SU-DHL-6 (cell line): Measurements from ENCODE around the gene NUP210L.

ENCODE experiments used
- H2AFZ ChIP-seq: fragments of 200-600 bp; sonication (generic); 2 replicates; pipeline ENCODE4 v1.6.1; 2014; ENCODE audit warnings: low read depth, mild to moderate bottlenecking, moderate library complexity, mixed read lengths, antibody characterized with exemption, low read length; ENCODE audit not compliant: severe bottlenecking
- H3F3A ChIP-seq: fragments of 200-600 bp; shearing (Covaris generic); 2 replicates; pipeline ENCODE4 v1.6.0; 2016; ENCODE audit warnings: antibody characterized with exemption, mild to moderate bottlenecking; ENCODE audit not compliant: insufficient read depth
- H3K27ac ChIP-seq: fragments of 200-600 bp; sonication (generic); 2 replicates; pipeline ENCODE4 v1.5.1; 2016; ENCODE audit warnings: low read depth, mild to moderate bottlenecking, low read length, moderate library complexity, mixed read lengths
- H3K27me3 ChIP-seq: fragments of 200-600 bp; sonication (generic), shearing (Covaris generic); 2 replicates; pipeline ENCODE4 v1.6.0; 2014; ENCODE audit warnings: mild to moderate bottlenecking, low read length
- H3K36me3 ChIP-seq: fragments of 200-600 bp; sonication (generic); 2 replicates; pipeline ENCODE4 v1.6.1; 2014; ENCODE audit warnings: mild to moderate bottlenecking, low read length, mixed read lengths
- H3K4me2 ChIP-seq: fragments of 300-600, 200-600 bp; shearing (Covaris generic), sonication (generic); 2 replicates; pipeline ENCODE4 v1.6.0; 2014; ENCODE audit warnings: low read length, low read depth, mild to moderate bottlenecking; ENCODE audit not compliant: poor library complexity, severe bottlenecking
- H3K4me3 ChIP-seq: fragments of 200-600 bp; sonication (generic); 2 replicates; pipeline ENCODE4 v1.5.1; 2014; ENCODE audit warnings: antibody characterized with exemption, low read length, mild to moderate bottlenecking, mixed read lengths; ENCODE audit not compliant: insufficient read depth, poor library complexity, severe bottlenecking
- H3K79me2 ChIP-seq: fragments of 200-600 bp; sonication (generic); 2 replicates; pipeline ENCODE4 v1.6.1; 2014; ENCODE audit warnings: mild to moderate bottlenecking, low read length, moderate library complexity; ENCODE audit not compliant: insufficient read depth
- H3K9ac ChIP-seq: fragments of 200-600 bp; sonication (generic); 2 replicates; pipeline ENCODE4 v1.7.0; 2014; ENCODE audit warnings: mild to moderate bottlenecking, low read length
- H3K9me2 ChIP-seq: fragments of 200-600 bp; sonication (generic); replicated peaks from 2 replicates; pipeline ENCODE4 v1.6.1; 2014; ENCODE audit warnings: low read length; ENCODE audit not compliant: insufficient read depth
- H3K9me3 ChIP-seq: fragments of 200-600 bp; sonication (generic); 2 replicates; pipeline ENCODE4 v1.6.1; 2014; ENCODE audit warnings: low read length, mixed read lengths; ENCODE audit not compliant: insufficient read depth
- H4K20me1 ChIP-seq: fragments of 200-600 bp; sonication (generic); 2 replicates; pipeline ENCODE4 v1.6.1; 2014; ENCODE audit warnings: low read depth, mild to moderate bottlenecking, antibody characterized with exemption, low read length, moderate library complexity, mixed read lengths
- EZH2phosphoT487 ChIP-seq: fragments of 200-600 bp; sonication (generic), shearing (Covaris generic); conservative IDR thresholded peaks from 2 replicates; pipeline ENCODE4 v1.6.1; 2018; ENCODE audit warnings: mild to moderate bottlenecking, antibody characterized with exemption, low read length, moderate library complexity, mixed read lengths
- TF ChIP-seq, protein P1 (sequence below): fragments of 200-600 bp; sonication (generic); IDR thresholded peaks from one replicate; pipeline ENCODE4 v1.5.1; 2017; ENCODE audit warnings: antibody characterized with exemption, mild to moderate bottlenecking, low read length, moderate library complexity; ENCODE audit not compliant: insufficient read depth, poor library complexity, severe bottlenecking

NUP210L gene

GRCh38 chr1:153973525-153973924 is 181.3 kb downstream of the NUP210L start:
- Histone ChIP-seq H3K4me2 (no peak overlapping the region), H3K9me2 (no peaks in the 10 kb centered on the region), H3K9ac (no peak overlapping the region), H3K27me3 (no peaks in the 10 kb centered on the region), H3F3A (peaks cover 9% of the 10 kb centered on the region; the same call in 1 of the 2 replicates), H3K4me3 (no peak overlapping the region), H3K79me2 (peaks cover 21% of the 10 kb centered on the region), H2AFZ (no peak overlapping the region), H3K36me3 (no peaks in the 10 kb centered on the region; the same call in 1 of the 2 replicates), H3K27ac (no peak overlapping the region), H4K20me1 (no peaks in the 10 kb centered on the region), H3K9me3 (no peaks in the 10 kb centered on the region)
- no peak for TF ChIP-seq EZH2phosphoT487
- TF ChIP-seq, protein P1, sequence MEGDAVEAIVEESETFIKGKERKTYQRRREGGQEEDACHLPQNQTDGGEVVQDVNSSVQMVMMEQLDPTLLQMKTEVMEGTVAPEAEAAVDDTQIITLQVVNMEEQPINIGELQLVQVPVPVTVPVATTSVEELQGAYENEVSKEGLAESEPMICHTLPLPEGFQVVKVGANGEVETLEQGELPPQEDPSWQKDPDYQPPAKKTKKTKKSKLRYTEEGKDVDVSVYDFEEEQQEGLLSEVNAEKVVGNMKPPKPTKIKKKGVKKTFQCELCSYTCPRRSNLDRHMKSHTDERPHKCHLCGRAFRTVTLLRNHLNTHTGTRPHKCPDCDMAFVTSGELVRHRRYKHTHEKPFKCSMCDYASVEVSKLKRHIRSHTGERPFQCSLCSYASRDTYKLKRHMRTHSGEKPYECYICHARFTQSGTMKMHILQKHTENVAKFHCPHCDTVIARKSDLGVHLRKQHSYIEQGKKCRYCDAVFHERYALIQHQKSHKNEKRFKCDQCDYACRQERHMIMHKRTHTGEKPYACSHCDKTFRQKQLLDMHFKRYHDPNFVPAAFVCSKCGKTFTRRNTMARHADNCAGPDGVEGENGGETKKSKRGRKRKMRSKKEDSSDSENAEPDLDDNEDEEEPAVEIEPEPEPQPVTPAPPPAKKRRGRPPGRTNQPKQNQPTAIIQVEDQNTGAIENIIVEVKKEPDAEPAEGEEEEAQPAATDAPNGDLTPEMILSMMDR, result no peak

GRCh38 chr1:153973071-153973470 is 181.8 kb downstream of the NUP210L start:
- H2AFZ ChIP-seq, result no peak overlapping the region
- H3K79me2 ChIP-seq, result peaks cover 21% of the 10 kb centered on the region
- no peak overlapping the region for H3K27ac ChIP-seq
- no peaks in the 10 kb centered on the region; the same call in 1 of the 2 replicates for H3K36me3 ChIP-seq
- no peaks in the 10 kb centered on the region for H4K20me1 ChIP-seq
- no peak overlapping the region for H3K9ac ChIP-seq
- H3K9me3 ChIP-seq, result no peaks in the 10 kb centered on the region
- no peak overlapping the region for H3K4me3 ChIP-seq
- no peak overlapping the region for H3K4me2 ChIP-seq
- no peaks in the 10 kb centered on the region for H3K27me3 ChIP-seq
- H3F3A ChIP-seq, result peaks cover 9% of the 10 kb centered on the region; the same call in 1 of the 2 replicates
- TF ChIP-seq, protein P1, result no peak
- TF ChIP-seq EZH2phosphoT487, result no peak
- no peaks in the 10 kb centered on the region for H3K9me2 ChIP-seq

DNA sequence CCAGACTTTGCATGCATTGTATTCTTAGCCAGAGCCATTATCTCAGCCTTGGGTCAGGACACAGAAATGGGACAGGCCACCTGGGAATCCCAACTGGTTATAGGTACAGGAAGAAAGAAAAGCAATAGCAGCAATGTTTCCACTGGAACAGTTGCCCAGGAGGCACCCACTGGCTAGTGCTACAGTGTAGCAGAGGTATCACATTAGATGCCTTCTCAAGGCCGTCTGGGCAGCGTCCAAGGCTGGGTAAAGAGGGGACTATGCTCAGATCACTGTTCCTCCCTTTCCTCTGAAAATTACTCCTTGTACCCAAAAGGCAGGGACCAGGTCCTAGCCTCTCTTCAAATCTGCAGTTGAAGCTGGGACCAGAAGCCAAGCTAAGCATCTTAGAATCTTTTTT is 184.5 kb downstream of the NUP210L start:
- Histone ChIP-seq H3K9me2 (no peaks in the 10 kb centered on the region), H3K9me3 (no peaks in the 10 kb centered on the region), H3F3A (peaks cover 24% of the 10 kb centered on the region), H3K79me2 (peaks cover 6% of the 10 kb centered on the region; the same call in 1 of the 2 replicates), H3K4me2 (no peak overlapping the region), H3K27ac (no peak overlapping the region), H2AFZ (no peak overlapping the region), H4K20me1 (no peaks in the 10 kb centered on the region), H3K4me3 (no peak overlapping the region), H3K9ac (no peak overlapping the region), H3K36me3 (no peaks in the 10 kb centered on the region), H3K27me3 (no peaks in the 10 kb centered on the region)
- TF ChIP-seq EZH2phosphoT487, result no peak
- TF ChIP-seq, protein P1, result no peak
